ENCODE data around the gene NOTCH3.

DNA sequence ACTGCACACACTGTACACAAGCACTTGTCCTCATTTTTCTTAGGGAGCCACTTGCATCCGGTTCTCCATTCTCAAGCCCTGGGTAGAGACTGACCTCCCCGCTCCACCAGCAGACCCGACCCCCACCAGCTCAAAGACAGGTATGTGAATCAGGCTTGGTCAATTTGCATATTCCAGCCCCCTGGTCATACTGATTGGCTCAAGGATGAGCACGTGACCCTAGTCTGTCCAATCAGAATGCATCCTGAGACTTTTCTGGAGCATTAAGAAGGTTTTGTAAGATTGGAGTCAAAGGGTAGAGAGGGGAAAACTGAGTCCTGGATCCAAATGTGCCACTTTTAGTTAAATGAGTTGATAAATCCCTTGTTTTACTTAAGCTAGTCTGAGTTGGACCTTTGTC, 34.1 kb downstream of the NOTCH3 start:
- no peak for TF ChIP-seq POLR2A (IDR thresholded peaks at IDR 0.05)
- TF ChIP-seq, protein P1, sequence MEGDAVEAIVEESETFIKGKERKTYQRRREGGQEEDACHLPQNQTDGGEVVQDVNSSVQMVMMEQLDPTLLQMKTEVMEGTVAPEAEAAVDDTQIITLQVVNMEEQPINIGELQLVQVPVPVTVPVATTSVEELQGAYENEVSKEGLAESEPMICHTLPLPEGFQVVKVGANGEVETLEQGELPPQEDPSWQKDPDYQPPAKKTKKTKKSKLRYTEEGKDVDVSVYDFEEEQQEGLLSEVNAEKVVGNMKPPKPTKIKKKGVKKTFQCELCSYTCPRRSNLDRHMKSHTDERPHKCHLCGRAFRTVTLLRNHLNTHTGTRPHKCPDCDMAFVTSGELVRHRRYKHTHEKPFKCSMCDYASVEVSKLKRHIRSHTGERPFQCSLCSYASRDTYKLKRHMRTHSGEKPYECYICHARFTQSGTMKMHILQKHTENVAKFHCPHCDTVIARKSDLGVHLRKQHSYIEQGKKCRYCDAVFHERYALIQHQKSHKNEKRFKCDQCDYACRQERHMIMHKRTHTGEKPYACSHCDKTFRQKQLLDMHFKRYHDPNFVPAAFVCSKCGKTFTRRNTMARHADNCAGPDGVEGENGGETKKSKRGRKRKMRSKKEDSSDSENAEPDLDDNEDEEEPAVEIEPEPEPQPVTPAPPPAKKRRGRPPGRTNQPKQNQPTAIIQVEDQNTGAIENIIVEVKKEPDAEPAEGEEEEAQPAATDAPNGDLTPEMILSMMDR (IDR thresholded peaks at IDR 0.05): no peak
- TF ChIP-seq POLR2AphosphoS5 (IDR thresholded peaks at IDR 0.05): no peak
